SHP77 treated with DMSO at 0.1 percent for 48 hours (cell line): ENCODE results near the gene CCDC97.

Experiments
- DNase-seq: peaks from one replicate; lab custom pipeline; 2025; lab: John Stamatoyannopoulos, UW

Gene CCDC97

GRCh38 chr19:41320185-41320518, 10.2 kb downstream of the CCDC97 start:
- DNase-seq, result no peak

GRCh38 chr19:41320568-41320967, 10.6 kb downstream of the CCDC97 start:
- DNase-seq, result no peak

DNA sequence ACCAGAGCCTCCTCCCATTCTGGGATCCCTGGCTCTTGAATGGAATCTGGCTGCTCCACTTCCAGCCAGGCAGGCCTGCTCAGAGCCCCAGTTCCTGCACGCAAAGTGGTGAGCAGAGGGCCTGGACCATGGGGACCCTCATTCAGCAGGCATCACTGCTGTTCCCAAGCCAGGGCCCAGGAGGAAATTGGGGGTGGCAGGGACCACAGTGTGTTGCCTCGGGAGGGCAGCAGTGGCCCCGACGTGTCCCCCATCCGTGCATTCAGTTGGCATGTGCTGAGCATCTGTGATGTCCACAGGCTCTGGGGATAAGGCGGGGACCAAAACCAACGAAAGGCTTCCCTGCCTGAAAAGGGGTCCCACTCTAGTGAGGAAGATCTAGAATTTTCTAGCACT, 11.2 kb downstream of the CCDC97 start:
- DNase-seq, result no peak

DNA sequence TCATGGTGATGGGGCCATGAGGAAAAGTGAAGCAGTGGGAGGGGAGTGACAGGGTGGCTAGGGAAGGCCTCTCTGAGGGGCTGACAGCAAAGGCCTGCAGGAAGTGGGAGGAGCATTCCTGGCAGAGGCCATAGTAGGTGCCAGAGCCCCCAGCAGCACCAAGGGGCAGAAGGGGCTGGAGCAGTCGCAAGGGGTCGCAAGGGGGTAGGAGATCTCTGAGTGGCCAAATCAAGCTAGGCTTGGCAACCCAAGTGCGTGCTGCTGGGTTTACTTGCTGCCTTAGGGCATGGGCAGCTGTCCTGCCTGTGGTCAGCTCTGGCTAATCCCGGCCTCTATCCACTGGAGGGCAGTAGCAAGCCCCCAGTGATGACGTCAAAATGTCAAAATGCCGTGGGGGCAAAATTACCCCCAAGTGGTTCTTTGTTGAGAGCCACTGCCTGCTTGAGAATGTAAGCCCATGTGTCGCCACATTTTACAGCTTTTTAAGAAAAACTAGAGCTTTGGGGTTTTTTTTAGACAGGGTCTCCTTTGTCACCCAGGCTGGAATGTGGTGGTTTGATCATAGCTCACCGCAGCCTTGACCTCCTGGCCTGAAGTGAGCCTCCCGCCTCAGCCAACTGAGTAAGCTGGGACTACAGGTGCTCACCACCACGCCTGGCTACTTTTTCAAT, 11.8 kb downstream of the CCDC97 start:
- DNase-seq, result no peak

- no peak for DNase-seq
Observed at GRCh38 chr19:41322451-41322850, 12.5 kb downstream of the CCDC97 start.

GRCh38 chr19:41323023-41323422, 13.1 kb downstream of the CCDC97 start:
- DNase-seq, result no peak

DNA sequence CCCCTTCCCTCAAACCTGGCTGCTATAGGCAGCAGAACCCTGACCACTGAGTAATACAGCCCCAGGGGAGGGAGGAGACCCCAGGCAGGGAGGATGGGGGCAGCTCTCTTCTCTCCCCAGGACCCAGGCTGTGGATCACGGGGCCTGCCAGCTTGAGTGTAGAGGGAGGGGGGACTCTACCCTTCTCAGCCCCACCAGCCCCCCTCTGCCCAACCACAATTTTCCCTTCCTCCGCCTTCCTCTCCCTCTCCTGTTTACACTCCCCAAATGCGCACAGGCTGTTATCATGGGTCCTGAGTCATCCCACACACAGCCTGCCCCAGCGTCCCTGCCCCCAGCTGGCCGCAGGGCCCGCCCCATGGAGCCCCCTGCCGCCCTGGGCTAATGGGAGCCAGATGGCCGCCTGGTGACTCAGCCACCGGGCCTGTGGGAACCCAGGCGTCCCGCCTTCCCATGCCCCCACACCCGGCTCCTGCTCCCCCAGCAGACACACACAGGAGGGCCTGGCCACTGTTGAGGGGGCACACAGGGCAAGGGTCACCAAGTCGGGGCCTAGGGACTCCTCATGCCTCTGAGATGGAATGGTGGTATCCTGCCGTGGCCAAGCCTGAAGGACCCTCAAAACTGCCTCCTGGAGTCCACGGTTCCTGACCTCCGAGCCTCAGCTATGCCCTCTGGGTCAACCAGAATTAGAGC, 13.6 kb downstream of the CCDC97 start:
- DNase-seq, result no peak

- DNase-seq, result no peak
Observed at GRCh38 chr19:41324231-41324702, 14.3 kb downstream of the CCDC97 start.

- no peak for DNase-seq
Observed at GRCh38 chr19:41324921-41325639, 15.1 kb downstream of the CCDC97 start.

- DNase-seq, result no peak
Observed at GRCh38 chr19:41325640-41325946, 15.6 kb downstream of the CCDC97 start.

DNA sequence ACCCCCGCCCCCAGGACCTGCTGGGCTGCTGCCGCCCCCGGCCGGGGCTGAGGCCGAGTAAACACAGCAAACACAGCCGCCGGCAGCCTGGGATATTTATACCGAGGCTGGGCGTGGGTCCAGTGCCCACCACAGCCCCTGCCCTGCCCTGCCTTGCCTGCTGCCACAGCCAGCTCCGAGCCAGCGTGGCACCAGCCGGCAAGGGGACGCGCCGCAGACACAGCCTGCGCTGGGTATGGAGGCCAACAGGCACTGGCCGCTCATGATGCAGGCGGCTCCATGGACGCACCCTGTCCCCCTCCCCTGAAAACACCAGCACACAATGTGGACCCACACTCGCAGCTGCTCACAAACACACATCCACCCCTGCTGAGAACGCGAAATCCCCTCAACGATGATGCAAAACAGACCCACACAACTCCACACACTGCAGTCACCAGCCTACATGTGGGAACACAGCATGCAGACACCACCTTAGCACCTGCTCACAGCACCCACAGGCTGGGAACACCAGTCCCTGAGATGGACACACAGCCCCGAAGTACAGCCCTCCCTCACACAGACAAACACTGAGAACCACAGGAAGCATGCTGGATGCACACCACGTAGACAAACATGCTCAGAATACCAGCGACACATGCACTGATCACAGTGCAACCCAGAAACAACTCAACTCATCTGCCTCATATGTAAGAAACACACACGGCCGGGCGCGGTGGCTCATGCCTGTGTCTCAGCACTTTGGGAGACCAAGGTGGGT, 16.2 kb downstream of the CCDC97 start:
- no peak for DNase-seq

GRCh38 chr19:41327076-41327575, 17.2 kb downstream of the CCDC97 start:
- DNase-seq, result no peak

- no peak for DNase-seq
Observed at GRCh38 chr19:41327576-41328156, 17.7 kb downstream of the CCDC97 start.

GRCh38 chr19:41328157-41328841, 18.3 kb downstream of the CCDC97 start:
- no peak for DNase-seq

GRCh38 chr19:41328842-41329225, 18.9 kb downstream of the CCDC97 start:
- DNase-seq, result no peak

- DNase-seq, result no peak
Observed at GRCh38 chr19:41330481-41330880, 20.5 kb downstream of the CCDC97 start.

DNA sequence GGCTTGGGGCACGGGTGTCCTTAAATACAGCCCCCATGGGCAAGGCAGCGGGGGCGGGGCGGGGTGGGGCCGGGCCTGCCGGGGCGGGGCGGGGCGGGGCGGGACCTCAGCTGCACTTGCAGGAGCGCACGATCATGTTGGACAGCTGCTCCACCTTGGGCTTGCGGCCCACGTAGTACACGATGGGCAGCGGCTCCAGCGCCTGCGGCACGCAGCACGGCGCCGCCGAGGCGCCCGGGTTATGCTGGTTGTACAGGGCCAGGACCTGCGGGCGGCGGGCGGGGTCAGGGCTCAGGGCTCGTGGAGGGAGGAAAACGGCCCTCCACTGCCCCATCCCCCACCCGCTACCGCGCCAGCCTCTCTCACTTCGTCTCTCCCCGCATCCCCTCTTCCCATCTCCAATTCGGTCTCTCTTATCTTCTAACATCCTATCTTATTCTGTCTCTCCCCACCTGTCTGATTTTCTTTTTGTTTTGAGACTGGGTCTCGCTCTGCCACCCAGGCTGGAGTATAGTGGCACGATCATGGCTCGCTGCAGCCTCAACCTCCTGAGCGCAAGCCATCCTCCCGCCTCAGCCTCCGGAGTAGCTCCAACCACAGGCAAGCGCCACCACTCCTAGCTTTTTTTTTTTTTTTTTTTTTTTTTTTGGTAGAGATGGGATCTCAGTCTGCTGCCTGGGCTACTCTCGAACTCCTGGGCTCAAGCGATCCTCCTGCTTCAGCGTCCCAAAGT, 21.1 kb downstream of the CCDC97 start:
- DNase-seq, result no peak

DNA sequence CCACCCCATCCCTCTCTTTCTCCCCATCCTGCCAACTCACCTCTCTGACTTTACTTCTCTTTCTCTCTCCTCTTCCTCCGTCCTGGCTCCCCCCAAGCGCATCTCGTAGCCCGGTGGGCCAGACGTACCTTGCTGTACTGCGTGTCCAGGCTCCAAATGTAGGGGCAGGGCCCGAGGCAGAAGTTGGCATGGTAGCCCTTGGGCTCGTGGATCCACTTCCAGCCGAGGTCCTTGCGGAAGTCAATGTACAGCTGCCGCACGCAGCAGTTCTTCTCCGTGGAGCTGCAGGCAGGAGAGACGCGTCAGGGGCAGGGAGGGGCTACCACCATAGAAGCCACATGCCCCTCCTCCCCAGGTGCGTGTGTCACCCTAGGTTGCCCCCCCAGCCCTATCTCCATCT, 22.0 kb downstream of the CCDC97 start:
- DNase-seq, result no peak

- no peak for DNase-seq
Observed at GRCh38 chr19:41332468-41332867, 22.5 kb downstream of the CCDC97 start.

DNA sequence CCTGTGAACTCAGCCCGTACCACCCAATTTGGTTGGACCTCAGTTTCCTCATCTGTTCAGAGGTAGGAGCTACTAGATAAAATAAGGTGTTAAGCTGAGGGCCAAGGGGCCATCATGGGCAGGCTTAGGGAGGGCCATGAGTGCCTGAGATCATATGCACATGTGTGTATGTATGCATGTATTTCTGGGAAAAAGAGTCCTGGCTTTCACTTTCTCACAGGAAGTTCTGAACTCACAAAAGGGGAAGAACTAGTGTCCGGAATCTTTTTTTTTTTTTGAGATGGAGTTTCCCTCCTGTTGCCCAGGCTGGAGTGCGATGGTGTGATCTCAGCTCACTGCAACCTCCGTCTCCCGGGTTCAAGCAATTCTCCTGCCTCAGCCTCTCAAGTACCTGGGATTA, 24.8 kb downstream of the CCDC97 start:
- DNase-seq, result no peak

- no peak for DNase-seq
Observed at GRCh38 chr19:41335467-41335866, 25.5 kb downstream of the CCDC97 start.
